Panc1 (cell line): ENCODE measurements around the gene SLC43A2.

Experiments used
- CTCF ChIP-seq: fragments of 450-650 bp; IDR thresholded peaks from 2 replicates; pipeline ENCODE4 v1.5.1; 2017; ENCODE audit warnings: mild to moderate bottlenecking
- POLR2AphosphoS5 ChIP-seq: IDR thresholded peaks from 2 replicates; pipeline ENCODE4 v1.6.1; 2012; ENCODE audit warnings: mild to moderate bottlenecking, low read depth, low read length, moderate library complexity
- REST ChIP-seq, 2 experiments: IDR thresholded peaks; 2 replicates each; pipeline ENCODE4 v1.6.1; 2011 to 2012; ENCODE audit warnings: low read depth in 2 of 2, control low read depth in 1 of 2, low read length in 1 of 2, mild to moderate bottlenecking in 1 of 2, moderate library complexity in 1 of 2; ENCODE audit not compliant: insufficient read depth in 1 of 2

- TF ChIP-seq CTCF (no peak), POLR2AphosphoS5 (no peak), REST (IDR thresholded peaks at IDR 0.05; ENCODE audit: insufficient read depth in 1 of 2, low read depth in 2 of 2, low read length in 1 of 2) (no peak)
Observed at GRCh38 chr17:1598399-1599095, 30.1 kb downstream of the SLC43A2 start.
